Measurements from ENCODE around the gene DEXI.

DNA sequence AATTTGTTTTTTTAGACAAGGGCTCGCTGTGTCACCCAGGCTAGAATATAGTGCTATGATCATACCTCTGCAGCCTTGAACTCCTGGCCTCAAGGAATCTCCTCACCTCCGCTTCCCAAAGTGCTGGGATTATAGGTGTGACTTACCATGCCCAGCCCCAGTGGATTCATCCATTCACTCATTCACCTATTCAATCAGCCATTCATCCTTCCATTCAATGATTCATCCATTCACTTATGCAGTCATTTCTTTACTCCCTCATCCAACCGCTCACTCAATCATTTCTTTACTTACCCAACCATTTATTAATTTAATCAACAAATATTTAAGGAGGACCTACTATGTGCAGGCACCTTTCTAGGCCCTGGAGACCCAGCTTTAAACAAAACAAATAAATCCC lies 25.7 kb downstream of the DEXI start:
- TF ChIP-seq, protein P1, sequence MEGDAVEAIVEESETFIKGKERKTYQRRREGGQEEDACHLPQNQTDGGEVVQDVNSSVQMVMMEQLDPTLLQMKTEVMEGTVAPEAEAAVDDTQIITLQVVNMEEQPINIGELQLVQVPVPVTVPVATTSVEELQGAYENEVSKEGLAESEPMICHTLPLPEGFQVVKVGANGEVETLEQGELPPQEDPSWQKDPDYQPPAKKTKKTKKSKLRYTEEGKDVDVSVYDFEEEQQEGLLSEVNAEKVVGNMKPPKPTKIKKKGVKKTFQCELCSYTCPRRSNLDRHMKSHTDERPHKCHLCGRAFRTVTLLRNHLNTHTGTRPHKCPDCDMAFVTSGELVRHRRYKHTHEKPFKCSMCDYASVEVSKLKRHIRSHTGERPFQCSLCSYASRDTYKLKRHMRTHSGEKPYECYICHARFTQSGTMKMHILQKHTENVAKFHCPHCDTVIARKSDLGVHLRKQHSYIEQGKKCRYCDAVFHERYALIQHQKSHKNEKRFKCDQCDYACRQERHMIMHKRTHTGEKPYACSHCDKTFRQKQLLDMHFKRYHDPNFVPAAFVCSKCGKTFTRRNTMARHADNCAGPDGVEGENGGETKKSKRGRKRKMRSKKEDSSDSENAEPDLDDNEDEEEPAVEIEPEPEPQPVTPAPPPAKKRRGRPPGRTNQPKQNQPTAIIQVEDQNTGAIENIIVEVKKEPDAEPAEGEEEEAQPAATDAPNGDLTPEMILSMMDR (IDR thresholded peaks at IDR 0.05), result no peak
- TF ChIP-seq POLR2A (IDR thresholded peaks at IDR 0.05) (no peak), POLR2AphosphoS5 (IDR thresholded peaks at IDR 0.05) (no peak), EP300 (IDR thresholded peaks at IDR 0.05) (no peak)
